A549 (cell line): Measurements from ENCODE around the gene ZNF280C.

ENCODE experiments used
- CTCF ChIP-seq: fragments of >200 bp; sonication (Bioruptor Twin); formaldehyde crosslinking; IDR thresholded peaks from 3 replicates; pipeline ENCODE4 v1.5.1; 2016
- E2F6 ChIP-seq: IDR thresholded peaks from 2 replicates; pipeline ENCODE4 v1.6.1; 2012; ENCODE audit warnings: low read depth, borderline replicate concordance
- EP300 ChIP-seq, 2 experiments: fragments of >200 bp; sonication (Bioruptor Twin); formaldehyde crosslinking; IDR thresholded peaks; 2 replicates in 1 of 2; 3 replicates in 1 of 2; pipeline ENCODE4 v1.6.1; 2016 to 2017
- MYC ChIP-seq: IDR thresholded peaks from 2 replicates; pipeline ENCODE4 v1.6.1; 2012; ENCODE audit warnings: mild to moderate bottlenecking, inconsistent platforms, low read length, improper control_type of control experiment, borderline replicate concordance
- POLR2A ChIP-seq: IDR thresholded peaks from 2 replicates; pipeline ENCODE4 v1.6.1; 2012; ENCODE audit warnings: mild to moderate bottlenecking, low read length
- TF ChIP-seq, protein P1 (sequence below): fragments of 200-600 bp; sonication (generic); IDR thresholded peaks from 2 replicates; pipeline ENCODE4 v1.6.1; 2016; ENCODE audit warnings: antibody characterized with exemption, mild to moderate bottlenecking, moderate library complexity

- TF ChIP-seq CTCF (no peak), EP300 (IDR thresholded peaks at IDR 0.05) (no peak), POLR2A (no peak), E2F6 (no peak), MYC (no peak)
- TF ChIP-seq, protein P1, sequence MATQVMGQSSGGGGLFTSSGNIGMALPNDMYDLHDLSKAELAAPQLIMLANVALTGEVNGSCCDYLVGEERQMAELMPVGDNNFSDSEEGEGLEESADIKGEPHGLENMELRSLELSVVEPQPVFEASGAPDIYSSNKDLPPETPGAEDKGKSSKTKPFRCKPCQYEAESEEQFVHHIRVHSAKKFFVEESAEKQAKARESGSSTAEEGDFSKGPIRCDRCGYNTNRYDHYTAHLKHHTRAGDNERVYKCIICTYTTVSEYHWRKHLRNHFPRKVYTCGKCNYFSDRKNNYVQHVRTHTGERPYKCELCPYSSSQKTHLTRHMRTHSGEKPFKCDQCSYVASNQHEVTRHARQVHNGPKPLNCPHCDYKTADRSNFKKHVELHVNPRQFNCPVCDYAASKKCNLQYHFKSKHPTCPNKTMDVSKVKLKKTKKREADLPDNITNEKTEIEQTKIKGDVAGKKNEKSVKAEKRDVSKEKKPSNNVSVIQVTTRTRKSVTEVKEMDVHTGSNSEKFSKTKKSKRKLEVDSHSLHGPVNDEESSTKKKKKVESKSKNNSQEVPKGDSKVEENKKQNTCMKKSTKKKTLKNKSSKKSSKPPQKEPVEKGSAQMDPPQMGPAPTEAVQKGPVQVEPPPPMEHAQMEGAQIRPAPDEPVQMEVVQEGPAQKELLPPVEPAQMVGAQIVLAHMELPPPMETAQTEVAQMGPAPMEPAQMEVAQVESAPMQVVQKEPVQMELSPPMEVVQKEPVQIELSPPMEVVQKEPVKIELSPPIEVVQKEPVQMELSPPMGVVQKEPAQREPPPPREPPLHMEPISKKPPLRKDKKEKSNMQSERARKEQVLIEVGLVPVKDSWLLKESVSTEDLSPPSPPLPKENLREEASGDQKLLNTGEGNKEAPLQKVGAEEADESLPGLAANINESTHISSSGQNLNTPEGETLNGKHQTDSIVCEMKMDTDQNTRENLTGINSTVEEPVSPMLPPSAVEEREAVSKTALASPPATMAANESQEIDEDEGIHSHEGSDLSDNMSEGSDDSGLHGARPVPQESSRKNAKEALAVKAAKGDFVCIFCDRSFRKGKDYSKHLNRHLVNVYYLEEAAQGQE, result no peak
Measured at GRCh38 chrX:130163398-130163797, 105.3 kb downstream of the ZNF280C start.
